ENCODE data around the gene FLOT1. TPM values are rescaled to one million over a fixed set of nuclear protein-coding genes. Genes with fewer than 3 reads are reported as not detected.
A peak's percentile ranks its signal among the peaks of the same experiment; 100 is the strongest.

The FLOT1 gene
- total RNA-seq, 1 donor from 2014 or later = 77.6 TPM

DNA sequence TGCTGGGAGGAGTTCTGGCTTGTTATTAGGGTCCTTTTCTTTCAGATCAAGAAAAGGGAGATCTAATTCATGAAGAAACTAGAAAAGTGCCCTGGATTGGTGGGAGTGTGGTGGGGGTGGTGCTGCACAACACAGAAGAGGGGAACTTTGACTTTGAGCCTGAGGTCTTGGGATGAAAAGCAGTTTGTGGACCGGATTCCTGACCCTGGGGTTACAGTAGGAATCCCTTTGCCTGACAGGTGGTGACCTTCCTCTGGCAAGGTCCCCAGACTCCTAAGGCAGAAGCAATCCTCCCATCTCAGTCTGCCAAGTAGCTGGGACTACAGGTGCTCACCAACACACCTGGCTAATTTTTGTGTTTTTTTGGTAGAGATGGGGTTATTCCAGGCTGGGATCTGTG is 47.1 kb upstream of the FLOT1 start:
- Histone ChIP-seq H3K27me3 (ENCODE audit: insufficient read depth, low read length) (no peaks in the 10 kb centered on the region), H3K4me3 (ENCODE audit: insufficient read depth, low read depth, low read length) (no peak overlapping the region), H3K4me2 (ENCODE audit: low read length) (no peak overlapping the region), H3K9me3 (ENCODE audit: insufficient read depth, low read depth, low read length) (no peaks in the 10 kb centered on the region), H2AFZ (ENCODE audit: low read depth, low read length) (no peak overlapping the region), H3K4me1 (ENCODE audit: insufficient read depth, low read length) (peaks cover 17% of the 10 kb centered on the region), H3K9ac (ENCODE audit: low read length) (no peak overlapping the region), H4K20me1 (ENCODE audit: insufficient read depth, low read length) (no peaks in the 10 kb centered on the region), H3K27ac (ENCODE audit: low read depth, low read length) (no peak overlapping the region), H3K79me2 (ENCODE audit: insufficient read depth, low read length) (no peaks in the 10 kb centered on the region), H3K36me3 (ENCODE audit: insufficient read depth, low read length) (no peaks in the 10 kb centered on the region)
- Mint-ChIP-seq H3K27ac (ENCODE audit: unreplicated experiment) (no peak overlapping the region), H3K9me3 (ENCODE audit: unreplicated experiment) (no peaks in the 10 kb centered on the region), H3K27me3 (ENCODE audit: low read depth, unreplicated experiment) (peaks cover 12% of the 10 kb centered on the region), H3K4me1 (ENCODE audit: low read depth, unreplicated experiment) (peaks cover 18% of the 10 kb centered on the region), H3K36me3 (ENCODE audit: low read depth, unreplicated experiment) (no peaks in the 10 kb centered on the region), H3K4me3 (ENCODE audit: unreplicated experiment) (no peak overlapping the region)
- TF ChIP-seq EZH2 (IDR thresholded peaks at IDR 0.05; ENCODE audit: insufficient read depth, low read length) = no peak
- TF ChIP-seq, protein P1, sequence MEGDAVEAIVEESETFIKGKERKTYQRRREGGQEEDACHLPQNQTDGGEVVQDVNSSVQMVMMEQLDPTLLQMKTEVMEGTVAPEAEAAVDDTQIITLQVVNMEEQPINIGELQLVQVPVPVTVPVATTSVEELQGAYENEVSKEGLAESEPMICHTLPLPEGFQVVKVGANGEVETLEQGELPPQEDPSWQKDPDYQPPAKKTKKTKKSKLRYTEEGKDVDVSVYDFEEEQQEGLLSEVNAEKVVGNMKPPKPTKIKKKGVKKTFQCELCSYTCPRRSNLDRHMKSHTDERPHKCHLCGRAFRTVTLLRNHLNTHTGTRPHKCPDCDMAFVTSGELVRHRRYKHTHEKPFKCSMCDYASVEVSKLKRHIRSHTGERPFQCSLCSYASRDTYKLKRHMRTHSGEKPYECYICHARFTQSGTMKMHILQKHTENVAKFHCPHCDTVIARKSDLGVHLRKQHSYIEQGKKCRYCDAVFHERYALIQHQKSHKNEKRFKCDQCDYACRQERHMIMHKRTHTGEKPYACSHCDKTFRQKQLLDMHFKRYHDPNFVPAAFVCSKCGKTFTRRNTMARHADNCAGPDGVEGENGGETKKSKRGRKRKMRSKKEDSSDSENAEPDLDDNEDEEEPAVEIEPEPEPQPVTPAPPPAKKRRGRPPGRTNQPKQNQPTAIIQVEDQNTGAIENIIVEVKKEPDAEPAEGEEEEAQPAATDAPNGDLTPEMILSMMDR (IDR thresholded peaks at IDR 0.05; ENCODE audit: insufficient read depth, low read depth, low read length) = no peak
- no peak for DNase-seq (ENCODE audit: low read depth)
- FAIRE-seq = no peak

DNA sequence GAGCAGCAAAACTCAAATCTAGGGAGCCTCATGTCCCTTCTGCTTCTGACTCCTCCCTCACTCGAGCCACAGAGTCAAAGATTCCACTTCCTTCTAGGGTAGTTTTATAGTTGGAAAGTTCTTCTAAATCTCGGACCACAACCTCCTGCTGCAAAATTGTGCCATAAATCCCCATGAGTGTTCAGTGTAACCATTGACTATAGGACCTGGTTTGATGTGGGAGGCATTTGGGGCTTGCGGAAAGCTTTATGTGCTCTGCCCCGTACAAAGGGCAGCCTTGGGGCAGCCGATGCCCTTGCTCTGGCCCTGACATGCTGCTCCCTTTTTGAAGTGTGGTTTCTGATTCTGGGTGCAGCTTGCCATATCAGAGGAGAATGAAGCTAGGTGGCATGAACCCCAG is 45.5 kb upstream of the FLOT1 start:
- H3K4me3 Mint-ChIP-seq (ENCODE audit: unreplicated experiment) = no peak overlapping the region
- Histone ChIP-seq H3K4me1 (ENCODE audit: insufficient read depth, low read length) (peaks cover 18% of the 10 kb centered on the region), H3K36me3 (ENCODE audit: insufficient read depth, low read length) (no peaks in the 10 kb centered on the region), H3K9me3 (ENCODE audit: insufficient read depth, low read depth, low read length) (no peaks in the 10 kb centered on the region), H2AFZ (ENCODE audit: low read depth, low read length) (no peak overlapping the region), H4K20me1 (ENCODE audit: insufficient read depth, low read length) (no peaks in the 10 kb centered on the region), H3K79me2 (ENCODE audit: insufficient read depth, low read length) (no peaks in the 10 kb centered on the region), H3K9ac (ENCODE audit: low read length) (no peak overlapping the region), H3K27ac (ENCODE audit: low read depth, low read length) (no peak overlapping the region), H3K27me3 (ENCODE audit: insufficient read depth, low read length) (no peaks in the 10 kb centered on the region), H3K4me3 (ENCODE audit: insufficient read depth, low read depth, low read length) (no peak overlapping the region), H3K4me2 (ENCODE audit: low read length) (peak overlapping the region; percentile 31)
- no peaks in the 10 kb centered on the region for H3K36me3 Mint-ChIP-seq (ENCODE audit: low read depth, unreplicated experiment)
- DNase-seq (ENCODE audit: low read depth) (no peak), FAIRE-seq (no peak)
- peaks cover 12% of the 10 kb centered on the region for H3K27me3 Mint-ChIP-seq (ENCODE audit: low read depth, unreplicated experiment)
- H3K4me1 Mint-ChIP-seq (ENCODE audit: low read depth, unreplicated experiment) = peaks cover 14% of the 10 kb centered on the region
- TF ChIP-seq, protein P1 (IDR thresholded peaks at IDR 0.05; ENCODE audit: insufficient read depth, low read depth, low read length) = no peak
- TF ChIP-seq EZH2 (IDR thresholded peaks at IDR 0.05; ENCODE audit: insufficient read depth, low read length) = no peak
- H3K9me3 Mint-ChIP-seq (ENCODE audit: unreplicated experiment) = no peaks in the 10 kb centered on the region
- H3K27ac Mint-ChIP-seq (ENCODE audit: unreplicated experiment) = no peak overlapping the region

DNA sequence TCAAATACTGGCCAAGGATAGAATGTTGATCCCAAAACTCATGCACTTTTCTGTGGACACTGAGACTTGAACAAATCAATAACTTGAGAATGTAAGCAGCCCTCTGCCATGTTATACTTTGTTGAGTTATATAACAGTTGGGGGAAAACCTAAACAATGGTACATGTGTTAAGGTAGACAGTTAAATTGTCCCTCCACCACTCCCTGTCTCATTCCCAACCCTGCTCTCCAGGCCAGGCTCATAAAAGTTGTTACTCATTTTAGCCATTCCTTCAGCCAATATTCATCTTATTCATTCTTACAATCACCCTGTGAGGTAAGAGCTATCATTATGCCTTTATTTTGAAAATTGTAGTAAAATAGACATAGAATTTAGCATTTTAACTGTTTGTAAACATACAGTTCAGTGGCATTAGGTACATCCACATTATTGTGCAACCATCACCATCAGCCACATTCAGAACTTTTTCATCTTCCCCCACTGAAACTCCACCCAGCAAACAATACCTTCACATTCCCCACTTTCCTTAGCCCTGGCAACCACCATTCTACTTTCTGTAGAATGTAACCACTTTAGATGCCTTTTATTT is 40.0 kb upstream of the FLOT1 start:
- no peaks in the 10 kb centered on the region for H3K9me3 Mint-ChIP-seq (ENCODE audit: unreplicated experiment)
- peak overlapping the region; percentile 97 for H3K27ac ChIP-seq (ENCODE audit: low read depth, low read length)
- H3K4me1 ChIP-seq (ENCODE audit: insufficient read depth, low read length) = peaks cover 52% of the 10 kb centered on the region
- no peaks in the 10 kb centered on the region for H3K79me2 ChIP-seq (ENCODE audit: insufficient read depth, low read length)
- peak; percentile 72 for DNase-seq (ENCODE audit: low read depth)
- H3K27me3 ChIP-seq (ENCODE audit: insufficient read depth, low read length) = no peaks in the 10 kb centered on the region
- no peak overlapping the region for H2AFZ ChIP-seq (ENCODE audit: low read depth, low read length)
- H3K9ac ChIP-seq (ENCODE audit: low read length) = peak overlapping the region; percentile 82
- H3K9me3 ChIP-seq (ENCODE audit: insufficient read depth, low read depth, low read length) = no peaks in the 10 kb centered on the region
- TF ChIP-seq, protein P1 (IDR thresholded peaks at IDR 0.05; ENCODE audit: insufficient read depth, low read depth, low read length) = no peak
- TF ChIP-seq EZH2 (IDR thresholded peaks at IDR 0.05; ENCODE audit: insufficient read depth, low read length) = no peak
- H4K20me1 ChIP-seq (ENCODE audit: insufficient read depth, low read length) = no peaks in the 10 kb centered on the region
- H3K27me3 Mint-ChIP-seq (ENCODE audit: low read depth, unreplicated experiment) = peaks cover 3% of the 10 kb centered on the region
- peak overlapping the region; percentile 31 for H3K4me3 ChIP-seq (ENCODE audit: insufficient read depth, low read depth, low read length)
- H3K4me2 ChIP-seq (ENCODE audit: low read length) = peak overlapping the region; percentile 74
- H3K36me3 ChIP-seq (ENCODE audit: insufficient read depth, low read length) = no peaks in the 10 kb centered on the region
- H3K36me3 Mint-ChIP-seq (ENCODE audit: low read depth, unreplicated experiment) = no peaks in the 10 kb centered on the region
- H3K4me1 Mint-ChIP-seq (ENCODE audit: low read depth, unreplicated experiment) = peaks cover 50% of the 10 kb centered on the region
- peak overlapping the region; percentile 100 for H3K27ac Mint-ChIP-seq (ENCODE audit: unreplicated experiment)
- FAIRE-seq = no peak
- peak overlapping the region; percentile 62 for H3K4me3 Mint-ChIP-seq (ENCODE audit: unreplicated experiment)
